Effector memory CD4-positive, alpha-beta T cell (primary cell): Measurements from ENCODE around the gene OSBPL2.

ENCODE experiments used
- DNase-seq, 3 donors: peaks; one replicate each; pipeline ENCODE4 v3.0.0-alpha.2; 2020
- H3K27ac ChIP-seq: 2 replicates; pipeline ENCODE4 v1.7.0; 2013; ENCODE audit warnings: mild to moderate bottlenecking, low read length, moderate library complexity; ENCODE audit not compliant: insufficient read depth, poor library complexity, severe bottlenecking
- H3K27me3 ChIP-seq: replicated peaks from 2 replicates; pipeline ENCODE4 v1.7.0; 2013; ENCODE audit warnings: mild to moderate bottlenecking, low read length; ENCODE audit not compliant: insufficient read depth, control insufficient read depth, poor library complexity, severe bottlenecking
- H3K36me3 ChIP-seq: 2 replicates; pipeline ENCODE4 v1.7.0; 2013; ENCODE audit warnings: mild to moderate bottlenecking, low read length, moderate library complexity; ENCODE audit not compliant: control insufficient read depth, insufficient read depth
- H3K4me1 ChIP-seq: 2 replicates; pipeline ENCODE4 v1.7.0; 2013; ENCODE audit warnings: low read length, mild to moderate bottlenecking; ENCODE audit not compliant: control insufficient read depth, insufficient read depth, poor library complexity, severe bottlenecking
- H3K4me3 ChIP-seq: 2 replicates; pipeline ENCODE4 v1.7.0; 2013; ENCODE audit warnings: low read length, low read depth, mild to moderate bottlenecking; ENCODE audit not compliant: insufficient read depth, poor library complexity, severe bottlenecking
- H3K9me3 ChIP-seq: 2 replicates; pipeline ENCODE4 v1.7.0; 2013; ENCODE audit warnings: mild to moderate bottlenecking, low read length, moderate library complexity; ENCODE audit not compliant: control insufficient read depth

OSBPL2 gene

DNA sequence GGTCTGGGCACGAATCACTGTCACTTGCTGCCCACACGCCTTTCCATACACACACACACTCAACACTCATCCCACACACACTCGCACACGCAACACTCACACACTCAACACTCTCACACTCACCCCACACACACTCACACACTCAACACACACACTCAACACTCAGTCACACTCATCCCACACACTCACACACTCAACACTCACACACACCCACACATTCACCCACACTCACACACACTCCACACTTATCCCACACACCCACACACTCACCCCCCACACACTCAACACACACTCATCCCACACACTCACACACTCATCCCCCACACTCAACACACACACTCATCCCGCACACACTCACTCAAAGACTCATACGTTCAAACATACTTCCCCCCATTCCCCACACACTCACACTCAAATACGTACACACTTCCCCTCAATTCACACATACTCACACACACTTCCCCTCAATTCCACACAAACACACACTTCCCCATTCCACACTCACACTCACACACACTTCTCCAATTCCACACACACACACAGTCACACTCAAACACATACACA lies 9.3 kb upstream of the OSBPL2 start:
- Histone ChIP-seq H3K27me3 (no peaks in the 10 kb centered on the region), H3K4me3 (no peak overlapping the region)

DNA sequence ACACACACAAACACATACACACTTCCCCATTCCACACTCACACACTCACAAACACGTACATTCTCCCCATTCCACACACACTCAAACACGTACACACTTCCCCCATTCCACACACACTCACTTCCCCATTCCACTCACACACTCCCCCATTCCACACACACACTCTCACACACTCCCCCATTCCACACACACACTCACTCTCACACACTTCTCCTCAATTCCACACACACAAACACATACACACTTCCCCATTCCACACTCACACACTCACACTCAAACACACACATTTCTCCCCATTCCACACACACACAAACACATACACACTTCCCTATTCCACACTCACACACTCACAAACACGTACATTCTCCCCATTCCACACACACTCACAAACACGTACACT lies 8.7 kb upstream of the OSBPL2 start:
- Histone ChIP-seq H3K27ac (no peak overlapping the region), H3K4me1 (no peaks in the 10 kb centered on the region), H3K27me3 (no peaks in the 10 kb centered on the region), H3K36me3 (no peaks in the 10 kb centered on the region), H3K4me3 (no peak overlapping the region), H3K9me3 (no peaks in the 10 kb centered on the region)
- DNase-seq, result no peak

More for the DNA sequence above, 9.3 kb upstream of the OSBPL2 start:
- H3K36me3 ChIP-seq, result no peaks in the 10 kb centered on the region
- no peak overlapping the region for H3K27ac ChIP-seq
- no peak for DNase-seq
- H3K4me1 ChIP-seq, result no peaks in the 10 kb centered on the region
- no peaks in the 10 kb centered on the region for H3K9me3 ChIP-seq

DNA sequence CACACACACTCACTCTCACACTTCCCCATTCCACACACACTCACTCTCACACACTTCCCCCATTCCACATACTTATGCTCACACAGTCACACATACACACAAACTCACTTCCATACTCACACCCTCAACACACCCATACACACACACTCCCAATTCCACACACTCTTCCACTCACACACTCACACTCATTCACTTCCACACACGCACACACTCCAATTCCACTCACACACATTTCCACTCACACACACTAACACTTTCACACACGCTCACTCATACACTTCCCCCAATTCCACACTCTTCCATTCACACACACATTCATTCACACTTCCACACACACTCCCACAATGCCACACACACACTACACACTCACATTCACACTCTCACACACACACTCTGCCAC lies 8.0 kb upstream of the OSBPL2 start:
- H3K4me1 ChIP-seq, result no peaks in the 10 kb centered on the region
- no peaks in the 10 kb centered on the region for H3K27me3 ChIP-seq
- H3K9me3 ChIP-seq, result no peaks in the 10 kb centered on the region
- H3K4me3 ChIP-seq, result no peak overlapping the region
- H3K36me3 ChIP-seq, result no peaks in the 10 kb centered on the region
- no peak for DNase-seq
- H3K27ac ChIP-seq, result no peak overlapping the region

DNA sequence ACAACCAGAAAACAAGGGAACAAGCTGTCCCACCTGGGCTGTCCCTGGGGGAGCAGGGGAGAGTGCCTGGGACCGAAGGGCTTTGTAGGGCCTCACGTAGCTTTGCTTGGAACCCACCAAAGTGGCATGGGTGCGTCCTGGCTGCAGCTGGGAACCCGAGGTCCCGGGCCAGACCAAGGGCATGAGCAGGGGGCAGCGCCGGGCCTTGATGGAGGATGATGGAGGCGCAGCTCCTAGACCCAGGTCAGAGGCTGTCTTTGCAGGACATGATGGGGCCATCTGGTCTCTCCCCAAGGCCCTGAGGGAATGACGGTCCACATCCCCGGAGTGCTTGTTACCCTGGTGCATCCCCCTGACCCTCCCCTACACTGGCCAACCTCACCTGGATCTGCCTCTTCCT lies 7.6 kb upstream of the OSBPL2 start:
- Histone ChIP-seq H3K9me3 (no peaks in the 10 kb centered on the region), H3K4me1 (no peaks in the 10 kb centered on the region), H3K36me3 (no peaks in the 10 kb centered on the region), H3K27me3 (no peaks in the 10 kb centered on the region), H3K27ac (no peak overlapping the region), H3K4me3 (no peak overlapping the region)
- no peak for DNase-seq

DNA sequence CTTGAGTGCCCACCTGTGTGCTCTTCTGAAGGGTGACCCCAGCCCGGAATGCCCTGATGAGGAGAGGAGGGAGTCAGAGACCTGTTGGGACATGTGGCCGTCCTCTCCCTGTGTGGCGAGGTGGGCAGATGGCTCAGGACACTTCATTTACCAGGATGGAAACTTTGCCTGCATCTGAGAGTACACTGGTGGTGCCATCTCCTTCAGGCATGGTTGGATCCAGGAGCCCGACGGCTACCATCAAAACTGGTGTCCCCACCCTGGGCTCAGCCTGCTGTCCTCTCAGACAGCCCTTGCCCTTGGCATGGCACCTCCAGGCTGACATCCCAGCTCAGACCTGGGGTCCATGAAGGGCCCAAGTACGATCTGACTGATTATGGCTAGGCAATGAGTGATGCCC lies 7.0 kb upstream of the OSBPL2 start:
- H3K4me1 ChIP-seq, result no peaks in the 10 kb centered on the region
- no peak overlapping the region for H3K27ac ChIP-seq
- no peaks in the 10 kb centered on the region for H3K9me3 ChIP-seq
- no peaks in the 10 kb centered on the region for H3K36me3 ChIP-seq
- no peak for DNase-seq
- no peaks in the 10 kb centered on the region for H3K27me3 ChIP-seq
- H3K4me3 ChIP-seq, result no peak overlapping the region

DNA sequence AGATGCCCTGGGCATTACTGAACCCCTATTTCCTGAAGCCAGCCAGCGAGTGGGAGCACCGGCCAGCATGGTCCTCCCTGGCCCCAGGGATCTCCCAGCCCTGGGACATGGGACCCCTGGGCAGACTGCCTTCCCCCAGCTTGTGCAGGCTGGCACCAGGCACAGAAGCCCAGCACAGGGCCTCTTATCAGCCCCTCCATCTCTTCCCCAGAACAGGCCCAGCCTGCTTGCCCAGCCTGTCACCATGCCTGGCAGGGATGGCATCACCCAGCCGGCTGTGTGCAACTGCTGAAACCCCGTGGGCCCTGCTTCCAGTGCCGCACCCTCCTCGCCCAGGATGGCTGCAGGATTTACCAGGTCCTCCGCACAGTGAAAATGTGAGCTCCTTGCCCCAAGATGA lies 6.1 kb upstream of the OSBPL2 start:
- DNase-seq, result no peak
- no peak overlapping the region for H3K27ac ChIP-seq
- no peaks in the 10 kb centered on the region for H3K27me3 ChIP-seq

DNA sequence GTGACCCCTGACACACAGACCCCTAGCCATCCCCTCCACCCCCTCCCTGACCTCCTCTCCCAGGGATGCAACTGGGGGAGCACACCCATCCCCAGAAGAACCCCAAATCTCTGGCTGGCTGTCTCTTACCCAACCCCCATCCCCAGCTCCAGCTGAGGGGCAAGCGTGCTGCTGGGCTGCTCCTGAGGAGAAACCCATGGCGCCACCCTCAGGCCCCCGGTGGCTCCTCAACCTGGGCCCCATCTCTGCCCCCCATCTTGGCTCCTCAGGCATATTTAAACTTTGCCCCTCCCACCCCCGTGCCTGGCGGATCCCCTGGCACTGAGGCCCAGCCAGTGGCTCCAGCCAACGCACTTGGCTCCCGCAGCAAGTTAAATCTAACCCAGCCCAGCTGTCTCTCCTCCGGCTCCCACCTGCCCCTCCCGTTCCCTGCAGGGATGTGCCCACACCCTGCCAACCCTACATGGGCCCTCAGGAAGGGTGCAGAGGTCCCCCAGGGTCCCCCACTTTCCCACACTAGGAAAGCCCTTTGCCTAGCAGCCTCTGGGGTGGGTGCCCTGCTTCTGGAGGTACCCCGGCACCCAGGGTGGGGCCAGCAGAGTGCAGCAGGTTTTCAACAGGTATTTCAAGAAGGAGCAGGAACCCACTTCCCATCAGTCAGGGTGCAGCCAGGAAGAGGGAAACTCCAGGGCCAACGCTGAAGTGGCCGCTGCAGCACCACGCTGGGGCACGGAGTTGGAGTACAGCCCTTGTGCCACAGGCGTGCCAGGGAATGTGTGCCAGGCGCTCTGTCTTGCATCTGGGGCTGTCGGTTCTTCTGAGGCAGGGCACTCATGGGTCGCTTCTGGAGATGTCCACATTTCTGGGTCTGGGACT lies 5.3 kb upstream of the OSBPL2 start:
- Histone ChIP-seq H3K9me3 (no peaks in the 10 kb centered on the region), H3K27me3 (no peaks in the 10 kb centered on the region), H3K36me3 (no peaks in the 10 kb centered on the region), H3K4me3 (no peak overlapping the region), H3K27ac (no peak overlapping the region), H3K4me1 (no peaks in the 10 kb centered on the region)
- DNase-seq, result no peak

More for the DNA sequence above, 6.1 kb upstream of the OSBPL2 start:
- H3K4me3 ChIP-seq, result no peak overlapping the region
- no peaks in the 10 kb centered on the region for H3K4me1 ChIP-seq
- no peaks in the 10 kb centered on the region for H3K9me3 ChIP-seq
- no peaks in the 10 kb centered on the region for H3K36me3 ChIP-seq

DNA sequence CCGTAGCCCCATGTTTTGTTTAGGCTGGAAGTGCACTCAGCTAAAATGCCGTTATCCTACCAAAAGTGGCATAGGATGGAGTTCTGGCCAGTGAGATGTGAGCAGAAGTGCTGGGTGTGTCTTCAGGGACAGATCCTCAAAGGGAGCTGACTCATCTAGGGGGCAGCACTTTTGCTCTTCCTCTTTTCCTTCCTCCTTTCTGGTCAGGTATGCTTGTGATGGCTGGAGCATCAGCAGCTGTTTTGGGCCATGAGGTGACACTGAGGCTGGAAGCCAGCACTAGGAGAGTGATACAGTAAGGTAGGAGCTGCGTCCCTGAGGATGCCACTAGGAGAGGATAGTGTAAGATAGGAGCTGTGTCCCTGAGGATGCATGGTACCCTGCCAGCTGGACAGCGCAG lies 4.6 kb upstream of the OSBPL2 start:
- Histone ChIP-seq H3K27me3 (no peaks in the 10 kb centered on the region), H3K4me1 (no peaks in the 10 kb centered on the region), H3K9me3 (no peaks in the 10 kb centered on the region), H3K27ac (no peak overlapping the region), H3K4me3 (no peak overlapping the region), H3K36me3 (no peaks in the 10 kb centered on the region)
- DNase-seq, result no peak

DNA sequence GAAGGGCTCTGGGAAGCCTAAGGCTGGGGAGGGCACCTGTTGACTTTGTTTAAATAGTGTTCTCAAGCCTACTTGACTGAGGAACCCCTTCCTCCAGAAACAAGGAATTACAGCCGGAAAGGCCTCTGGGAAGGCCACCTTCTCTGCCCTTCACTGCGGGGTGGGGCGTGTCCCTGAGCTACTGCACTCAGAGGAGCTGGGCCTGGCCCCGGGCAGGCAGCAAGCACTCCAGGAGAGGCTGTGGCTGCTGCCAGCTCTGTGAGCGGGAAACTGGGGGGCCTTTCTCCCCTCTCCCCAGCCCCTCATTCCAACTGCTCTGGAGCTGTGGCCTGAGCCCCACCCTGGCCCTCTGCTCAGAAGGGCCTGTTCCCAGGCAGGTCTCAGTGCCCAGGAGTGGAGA lies 4.0 kb upstream of the OSBPL2 start:
- no peak for DNase-seq
- Histone ChIP-seq H3K27me3 (no peaks in the 10 kb centered on the region), H3K4me3 (no peak overlapping the region), H3K27ac (no peak overlapping the region), H3K9me3 (no peaks in the 10 kb centered on the region), H3K36me3 (no peaks in the 10 kb centered on the region), H3K4me1 (peaks cover 5% of the 10 kb centered on the region)

DNA sequence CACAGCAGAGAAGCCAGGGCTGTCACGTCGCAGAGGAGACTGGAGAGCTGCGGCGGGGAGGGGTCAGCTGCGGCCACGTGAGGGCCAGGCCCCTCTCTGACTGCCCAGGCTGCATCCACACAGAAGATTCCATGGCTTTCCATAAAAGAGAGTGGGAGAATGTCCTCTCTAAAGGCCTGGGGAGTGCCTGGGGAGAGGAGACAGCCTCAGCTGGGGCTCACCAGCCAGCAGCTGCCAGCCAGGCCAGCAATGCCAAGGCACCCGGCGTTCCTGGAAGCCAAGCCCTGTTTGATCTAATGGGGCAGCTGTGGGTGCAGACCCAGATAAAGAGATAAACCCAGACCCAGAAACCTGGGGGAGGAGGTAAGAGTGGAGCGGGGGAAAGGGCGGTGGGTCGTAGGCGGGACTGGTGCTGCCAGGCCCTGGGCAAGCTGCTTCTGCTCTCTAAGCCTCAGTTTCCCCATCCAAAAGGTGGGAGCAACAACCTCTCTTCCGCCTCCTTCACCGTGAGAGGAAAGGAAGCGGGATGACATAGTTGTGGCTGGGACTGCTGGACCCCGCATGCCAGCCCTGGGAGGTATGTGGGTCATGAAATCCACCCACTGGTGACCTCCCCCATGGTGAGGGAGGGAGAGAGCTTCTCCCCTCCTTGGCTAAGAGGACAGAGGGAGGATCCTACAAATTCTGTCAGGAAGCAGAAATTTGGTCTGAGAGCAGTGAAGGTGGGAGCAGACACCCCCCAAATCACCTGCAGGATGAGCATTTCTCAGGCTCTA lies 3.1 kb upstream of the OSBPL2 start:
- H3K4me3 ChIP-seq, result no peak overlapping the region
- H3K27ac ChIP-seq, result no peak overlapping the region
- H3K9me3 ChIP-seq, result no peaks in the 10 kb centered on the region
- DNase-seq, result no peak
- no peaks in the 10 kb centered on the region for H3K27me3 ChIP-seq
- peaks cover 8% of the 10 kb centered on the region for H3K4me1 ChIP-seq
- H3K36me3 ChIP-seq, result no peaks in the 10 kb centered on the region
